HepG2 (cell line): Measurements from ENCODE around the gene TYMP. TPM values are rescaled to one million over a fixed set of nuclear protein-coding genes. Genes with fewer than 3 reads are reported as not detected.

Source experiments
- HCFC1 ChIP-seq: fragments of 150-350 bp; IDR thresholded peaks from 2 replicates; pipeline ENCODE4 v1.6.1; 2014; ENCODE audit warnings: low read depth, low read length
- KLF12 ChIP-seq: sonication (generic); formaldehyde crosslinking; IDR thresholded peaks from 2 replicates; pipeline ENCODE4 v1.4.0; 2020; ENCODE audit warnings: missing genetic modification reagents, borderline replicate concordance
- MZF1 ChIP-seq: sonication (generic); formaldehyde crosslinking; IDR thresholded peaks from 2 replicates; pipeline ENCODE4 v1.8.1; 2023; ENCODE audit warnings: mild to moderate bottlenecking, missing genetic modification reagents, borderline replicate concordance
- PHF21A ChIP-seq: sonication (generic); formaldehyde crosslinking; IDR thresholded peaks from 2 replicates; pipeline ENCODE4 v1.5.0; 2020; ENCODE audit warnings: mild to moderate bottlenecking, missing genetic modification reagents
- POLR2A ChIP-seq, 2 experiments: IDR thresholded peaks; 2 replicates each; pipeline ENCODE4 v1.6.1; 2011; ENCODE audit warnings: low read depth in 2 of 2, low read length in 2 of 2, mild to moderate bottlenecking in 1 of 2, moderate library complexity in 1 of 2; ENCODE audit not compliant: insufficient read depth in 1 of 2
- RNF2 ChIP-seq: fragments of 450-650 bp; conservative IDR thresholded peaks from 2 replicates; pipeline ENCODE4 v1.6.1; 2016; ENCODE audit warnings: low read depth
- ZNF3 ChIP-seq: IDR thresholded peaks from 2 replicates; pipeline ENCODE4 v1.7.0; 2017; ENCODE audit warnings: inconsistent platforms
- ZNF331 ChIP-seq: sonication (generic); formaldehyde crosslinking; IDR thresholded peaks from 2 replicates; pipeline ENCODE4 v1.4.0; 2020; ENCODE audit warnings: missing genetic modification reagents
- ZNF337 ChIP-seq: sonication (generic); formaldehyde crosslinking; IDR thresholded peaks from 2 replicates; pipeline ENCODE4 v1.5.1; 2020; ENCODE audit warnings: missing genetic modification reagents, low read depth, mild to moderate bottlenecking, borderline replicate concordance
- ZNF615 ChIP-seq: sonication (generic); formaldehyde crosslinking; IDR thresholded peaks from 2 replicates; pipeline ENCODE4 v1.5.0; 2020; ENCODE audit warnings: mild to moderate bottlenecking, missing genetic modification reagents, borderline replicate concordance
- ZNF674 ChIP-seq: sonication (generic); formaldehyde crosslinking; IDR thresholded peaks from 2 replicates; pipeline ENCODE4 v1.5.0; 2020; ENCODE audit warnings: low read depth, mild to moderate bottlenecking, missing genetic modification reagents
- ZNF775 ChIP-seq: sonication (generic); formaldehyde crosslinking; IDR thresholded peaks from 2 replicates; pipeline ENCODE4 v1.4.0; 2020; ENCODE audit warnings: missing genetic modification reagents, mild to moderate bottlenecking, moderate library complexity, borderline replicate concordance
- ZNF878 ChIP-seq: sonication (generic); formaldehyde crosslinking; IDR thresholded peaks from 2 replicates; pipeline ENCODE4 v1.8.1; 2023; ENCODE audit warnings: mild to moderate bottlenecking, missing genetic modification reagents, moderate library complexity
- polyA plus RNA-seq, 8 experiments: library from polyadenylated mRNA; depleted of rRNA in 3 of 8; stranded (reverse) in 7 of 8; unstranded in 1 of 8; fragments of >200 nt; fragmentation: Illumina TruSeq in 4 of 8; extraction: Trizol in 4 of 8; gene quantifications; 2 replicates each; pipeline versions ENCODE4 v1.2.1 to v1.2.3, GENCODE V29; 2011 to 2016; ENCODE audit warnings: low read depth in 4 of 8, missing spikeins in 1 of 8, mixed read lengths in 1 of 8; ENCODE audit not compliant: insufficient read depth in 1 of 8
- total RNA-seq, 5 experiments: library from RNA; depleted of rRNA; stranded (reverse); fragments of >200 nt; fragmentation: Illumina TruSeq; extraction: Trizol; gene quantifications; 2 replicates each; pipeline ENCODE4 v1.2.3, GENCODE V29; 2016; ENCODE audit warnings: low read depth in 1 of 5
- TF ChIP-seq, protein P1 (sequence below): sonication (generic); formaldehyde crosslinking; IDR thresholded peaks from 2 replicates; pipeline ENCODE4 v1.4.0; 2020; ENCODE audit warnings: missing genetic modification reagents
- TF ChIP-seq, protein P2 (sequence below): sonication (generic); formaldehyde crosslinking; IDR thresholded peaks from 2 replicates; pipeline ENCODE4 v1.8.0; 2022; ENCODE audit warnings: mild to moderate bottlenecking, missing genetic modification reagents, moderate library complexity
- TF ChIP-seq, protein P3 (sequence below): sonication (generic); formaldehyde crosslinking; IDR thresholded peaks from 2 replicates; pipeline ENCODE4 v1.5.0; 2020; ENCODE audit warnings: missing genetic modification reagents, mild to moderate bottlenecking, borderline replicate concordance
- TF ChIP-seq, protein P4 (sequence below): sonication (generic); IDR thresholded peaks from 2 replicates; pipeline ENCODE4 v1.6.1; 2016; ENCODE audit warnings: low read depth, borderline replicate concordance
- TF ChIP-seq, protein P5 (sequence below), 2 experiments: sonication (generic) in 1 of 2; formaldehyde crosslinking in 1 of 2; IDR thresholded peaks; 2 replicates each; pipeline versions ENCODE4 v1.5.1 to v1.6.1; 2011 to 2020; ENCODE audit warnings: borderline replicate concordance in 1 of 2, low read depth in 1 of 2, low read length in 1 of 2, mild to moderate bottlenecking in 1 of 2, missing genetic modification reagents in 1 of 2, moderate library complexity in 1 of 2

Gene TYMP
- total and polyA plus RNA-seq, 2 of the 13 experiments (the other 11 are each of a cell fraction or from before 2014, with no cell fraction given): 3.9 to 4.3 TPM

DNA sequence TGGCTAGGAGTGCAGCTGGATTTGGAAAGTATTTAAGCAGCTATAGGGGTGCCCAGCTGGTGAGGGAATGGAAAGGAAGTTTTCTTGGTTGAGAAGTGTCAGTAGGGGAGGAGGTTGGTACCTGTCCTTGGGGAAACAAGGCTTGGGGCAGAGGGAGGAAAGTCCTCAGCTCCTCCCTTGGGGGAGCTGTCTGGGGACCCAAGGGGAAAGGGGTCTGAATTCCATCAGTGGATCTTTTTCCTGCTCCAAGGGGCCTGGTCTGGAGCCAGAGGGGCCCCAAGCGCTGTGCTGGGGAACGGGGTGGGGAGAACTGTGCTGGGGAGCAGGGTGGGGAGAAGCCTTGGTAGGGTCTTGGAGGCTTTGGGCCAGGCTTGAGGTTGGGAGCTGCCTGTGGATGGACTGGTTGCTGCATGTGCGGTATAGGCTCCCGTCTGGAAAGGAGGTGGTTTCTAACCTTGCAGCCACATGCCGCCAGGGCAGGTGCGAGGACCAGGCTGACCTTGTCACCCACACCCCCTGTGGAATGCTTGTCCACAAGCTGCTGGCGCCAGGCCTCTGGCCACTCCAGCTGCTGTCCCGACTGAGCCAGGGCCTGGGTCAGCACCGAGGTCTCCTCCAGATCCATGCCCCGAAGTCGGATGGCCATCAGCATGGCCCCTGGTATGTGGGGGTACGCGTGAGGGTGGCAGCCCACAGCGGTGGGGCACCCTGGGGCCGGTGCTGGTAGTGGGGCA is 963 bp downstream of the TYMP start (continued):
- TF ChIP-seq, protein P1, sequence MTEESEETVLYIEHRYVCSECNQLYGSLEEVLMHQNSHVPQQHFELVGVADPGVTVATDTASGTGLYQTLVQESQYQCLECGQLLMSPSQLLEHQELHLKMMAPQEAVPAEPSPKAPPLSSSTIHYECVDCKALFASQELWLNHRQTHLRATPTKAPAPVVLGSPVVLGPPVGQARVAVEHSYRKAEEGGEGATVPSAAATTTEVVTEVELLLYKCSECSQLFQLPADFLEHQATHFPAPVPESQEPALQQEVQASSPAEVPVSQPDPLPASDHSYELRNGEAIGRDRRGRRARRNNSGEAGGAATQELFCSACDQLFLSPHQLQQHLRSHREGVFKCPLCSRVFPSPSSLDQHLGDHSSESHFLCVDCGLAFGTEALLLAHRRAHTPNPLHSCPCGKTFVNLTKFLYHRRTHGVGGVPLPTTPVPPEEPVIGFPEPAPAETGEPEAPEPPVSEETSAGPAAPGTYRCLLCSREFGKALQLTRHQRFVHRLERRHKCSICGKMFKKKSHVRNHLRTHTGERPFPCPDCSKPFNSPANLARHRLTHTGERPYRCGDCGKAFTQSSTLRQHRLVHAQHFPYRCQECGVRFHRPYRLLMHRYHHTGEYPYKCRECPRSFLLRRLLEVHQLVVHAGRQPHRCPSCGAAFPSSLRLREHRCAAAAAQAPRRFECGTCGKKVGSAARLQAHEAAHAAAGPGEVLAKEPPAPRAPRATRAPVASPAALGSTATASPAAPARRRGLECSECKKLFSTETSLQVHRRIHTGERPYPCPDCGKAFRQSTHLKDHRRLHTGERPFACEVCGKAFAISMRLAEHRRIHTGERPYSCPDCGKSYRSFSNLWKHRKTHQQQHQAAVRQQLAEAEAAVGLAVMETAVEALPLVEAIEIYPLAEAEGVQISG (CRISPR knock-in tag): 0 out of 2 replicates have a peak, but pooled peaks have one; percentile 21
- TF ChIP-seq, protein P2, sequence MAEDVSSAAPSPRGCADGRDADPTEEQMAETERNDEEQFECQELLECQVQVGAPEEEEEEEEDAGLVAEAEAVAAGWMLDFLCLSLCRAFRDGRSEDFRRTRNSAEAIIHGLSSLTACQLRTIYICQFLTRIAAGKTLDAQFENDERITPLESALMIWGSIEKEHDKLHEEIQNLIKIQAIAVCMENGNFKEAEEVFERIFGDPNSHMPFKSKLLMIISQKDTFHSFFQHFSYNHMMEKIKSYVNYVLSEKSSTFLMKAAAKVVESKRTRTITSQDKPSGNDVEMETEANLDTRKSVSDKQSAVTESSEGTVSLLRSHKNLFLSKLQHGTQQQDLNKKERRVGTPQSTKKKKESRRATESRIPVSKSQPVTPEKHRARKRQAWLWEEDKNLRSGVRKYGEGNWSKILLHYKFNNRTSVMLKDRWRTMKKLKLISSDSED (CRISPR knock-in tag): no peak
- TF ChIP-seq PHF21A (CRISPR knock-in tag) (no peak), ZNF337 (no peak), RNF2 (peak; percentile 51), ZNF615 (CRISPR knock-in tag) (peak; percentile 32; the same call in 1 of the 2 replicates), POLR2A (IDR thresholded peaks at IDR 0.05; ENCODE audit: insufficient read depth in 1 of 2, low read depth in 2 of 2, low read length in 2 of 2) (0 out of 4 replicates have a peak, but pooled peaks of 1 of the 2 experiments have one; percentile 22), MZF1 (CRISPR knock-in tag) (no peak), ZNF3 (CRISPR knock-in tag) (no peak), ZNF331 (0 out of 2 replicates have a peak, but pooled peaks have one; percentile 13), HCFC1 (no peak), ZNF878 (CRISPR knock-in tag) (0 out of 2 replicates have a peak, but pooled peaks have one; percentile 64), ZNF775 (CRISPR knock-in tag) (no peak), KLF12 (CRISPR knock-in tag) (0 out of 2 replicates have a peak, but pooled peaks have one; percentile 29), ZNF674 (no peak)
- TF ChIP-seq, protein P3, sequence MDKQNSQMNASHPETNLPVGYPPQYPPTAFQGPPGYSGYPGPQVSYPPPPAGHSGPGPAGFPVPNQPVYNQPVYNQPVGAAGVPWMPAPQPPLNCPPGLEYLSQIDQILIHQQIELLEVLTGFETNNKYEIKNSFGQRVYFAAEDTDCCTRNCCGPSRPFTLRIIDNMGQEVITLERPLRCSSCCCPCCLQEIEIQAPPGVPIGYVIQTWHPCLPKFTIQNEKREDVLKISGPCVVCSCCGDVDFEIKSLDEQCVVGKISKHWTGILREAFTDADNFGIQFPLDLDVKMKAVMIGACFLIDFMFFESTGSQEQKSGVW (CRISPR knock-in tag): no peak
- TF ChIP-seq, protein P4, sequence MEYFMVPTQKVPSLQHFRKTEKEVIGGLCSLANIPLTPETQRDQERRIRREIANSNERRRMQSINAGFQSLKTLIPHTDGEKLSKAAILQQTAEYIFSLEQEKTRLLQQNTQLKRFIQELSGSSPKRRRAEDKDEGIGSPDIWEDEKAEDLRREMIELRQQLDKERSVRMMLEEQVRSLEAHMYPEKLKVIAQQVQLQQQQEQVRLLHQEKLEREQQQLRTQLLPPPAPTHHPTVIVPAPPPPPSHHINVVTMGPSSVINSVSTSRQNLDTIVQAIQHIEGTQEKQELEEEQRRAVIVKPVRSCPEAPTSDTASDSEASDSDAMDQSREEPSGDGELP: no peak
- TF ChIP-seq, protein P5, sequence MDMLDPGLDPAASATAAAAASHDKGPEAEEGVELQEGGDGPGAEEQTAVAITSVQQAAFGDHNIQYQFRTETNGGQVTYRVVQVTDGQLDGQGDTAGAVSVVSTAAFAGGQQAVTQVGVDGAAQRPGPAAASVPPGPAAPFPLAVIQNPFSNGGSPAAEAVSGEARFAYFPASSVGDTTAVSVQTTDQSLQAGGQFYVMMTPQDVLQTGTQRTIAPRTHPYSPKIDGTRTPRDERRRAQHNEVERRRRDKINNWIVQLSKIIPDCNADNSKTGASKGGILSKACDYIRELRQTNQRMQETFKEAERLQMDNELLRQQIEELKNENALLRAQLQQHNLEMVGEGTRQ (IDR thresholded peaks at IDR 0.05; ENCODE audit: low read depth, low read length): no peak
- TF ChIP-seq, protein P5 (CRISPR knock-in tag; IDR thresholded peaks at IDR 0.05; ENCODE audit: borderline replicate concordance): no peak
